ENCODE measurements around the gene DHRS1.

Gene DHRS1

DNA sequence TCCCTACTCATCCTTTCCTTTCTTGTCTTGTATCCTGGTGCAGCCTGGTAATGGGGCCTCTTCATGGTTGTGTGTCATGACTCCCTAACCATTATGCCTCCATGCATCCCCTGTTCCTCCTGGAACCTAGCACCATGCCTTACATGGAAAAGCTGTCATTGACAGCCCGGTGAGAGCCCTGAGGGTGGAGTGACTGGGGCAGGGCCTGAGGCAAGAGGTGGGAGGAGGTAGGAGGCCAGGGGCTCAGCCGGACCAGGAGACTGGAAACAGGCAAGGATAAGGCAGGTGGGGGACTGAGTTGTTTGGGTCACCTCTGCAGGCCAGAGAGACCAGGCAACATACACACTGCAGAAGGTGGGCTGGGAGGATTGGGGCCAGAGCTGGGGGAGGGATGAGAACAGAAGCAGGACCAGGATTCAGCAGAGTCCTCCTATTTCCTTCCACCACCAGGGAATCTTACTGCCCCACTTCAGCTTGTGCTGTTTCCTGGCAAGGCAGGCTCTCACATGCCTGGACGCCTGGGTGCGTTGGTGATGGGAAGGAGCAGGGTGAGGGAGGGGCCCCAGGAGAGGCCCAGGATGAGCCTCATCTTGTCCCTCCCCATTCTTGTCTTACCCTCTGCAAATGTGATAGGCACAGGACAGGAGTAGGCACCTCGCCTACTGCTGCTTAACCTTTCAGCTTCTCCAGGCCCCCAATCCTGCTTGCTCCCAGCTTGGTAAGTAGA, 10.1 kb upstream of the DHRS1 start, which contains the start of gene LTB4R2:
Gene LTB4R2, plus strand, starts transcription at position 603 of the 727 bp plus-strand sequence. CDS start 525 bp downstream, outside the sequence.
- no peak for DNase-seq (ENCODE audit: low read depth in 2 of 2)

DNA sequence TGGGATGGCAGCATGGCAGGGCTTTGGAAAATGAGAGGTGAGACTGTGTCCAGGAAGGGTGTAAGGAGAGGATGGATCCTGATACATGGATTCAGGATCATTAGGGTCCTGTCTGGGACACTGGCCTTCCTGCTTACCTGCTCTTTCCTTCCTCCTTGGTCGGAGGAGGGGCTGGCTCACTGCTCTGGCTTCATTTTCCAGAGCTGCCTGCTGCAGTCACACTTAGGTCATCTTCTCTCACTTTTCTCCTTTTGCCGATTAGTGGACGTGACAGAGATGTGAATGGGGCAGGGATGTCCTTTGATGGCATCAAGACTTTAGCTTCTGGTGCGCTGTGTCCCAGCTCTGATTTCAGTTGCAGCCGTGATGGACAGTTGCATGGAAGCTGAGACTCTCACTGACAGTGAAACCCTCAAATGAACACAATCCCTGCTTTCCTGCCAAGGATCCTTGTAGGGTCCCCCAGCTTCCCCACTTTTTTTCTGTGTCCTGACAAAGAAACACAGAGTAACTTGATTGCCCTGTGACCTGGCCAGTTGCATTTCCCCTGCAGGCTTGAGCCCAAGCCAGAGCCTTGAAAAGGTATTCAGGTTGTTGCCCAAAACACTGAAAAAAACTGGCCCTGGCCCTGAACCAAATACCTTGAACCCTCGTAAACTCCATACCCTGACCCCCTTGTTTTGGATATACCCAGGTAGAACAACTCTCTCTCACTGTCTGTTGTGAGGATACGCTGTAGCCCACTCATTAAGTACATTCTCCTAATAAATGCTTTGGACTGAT, 9.0 kb upstream of the DHRS1 start:
- DNase-seq (ENCODE audit: low read depth in 2 of 2) = no peak

DNA sequence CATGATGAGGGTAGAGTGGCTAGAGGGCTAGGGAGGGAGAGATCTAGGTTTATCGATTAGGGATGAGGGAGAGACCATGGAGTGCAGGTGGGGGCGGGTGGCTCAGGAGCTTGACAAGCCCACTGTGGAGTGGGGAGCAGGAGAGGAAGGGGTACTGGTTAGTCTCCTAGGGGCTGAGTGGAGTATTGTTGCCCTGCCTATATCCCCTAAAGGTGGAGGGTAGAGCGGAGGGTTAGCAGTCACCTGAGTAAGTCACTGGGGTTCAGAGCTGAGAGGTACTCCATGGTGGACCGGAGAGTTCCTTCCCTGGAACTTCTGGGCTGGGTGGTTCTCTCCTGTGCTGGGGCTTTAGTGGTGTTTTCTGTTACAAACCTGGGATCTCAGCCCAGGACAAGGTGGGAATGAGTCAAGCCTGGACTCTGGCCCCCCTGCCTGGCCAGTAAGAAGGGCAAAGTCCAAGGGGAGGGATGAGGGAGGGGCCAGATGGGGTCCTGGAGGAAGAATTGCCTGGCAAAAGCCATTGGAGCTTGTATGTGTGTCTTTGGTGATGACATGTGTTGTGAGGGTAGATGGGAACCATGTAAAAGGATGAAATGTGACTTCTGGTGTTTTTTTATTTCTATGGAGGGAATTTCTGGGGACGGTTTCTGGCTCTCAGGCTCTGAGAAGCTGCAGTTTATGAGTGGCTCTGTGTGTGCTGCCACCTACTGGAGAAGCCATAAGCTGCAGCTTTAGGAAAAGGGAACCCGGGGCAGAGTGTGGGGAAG, 8.2 kb upstream of the DHRS1 start, which contains the start of gene CIDEB:
Gene CIDEB, minus strand, starts transcription at position 403 of the 767 bp plus-strand sequence. Its CDS starts 119 bp downstream, at position 284.
- no peak for DNase-seq (ENCODE audit: low read depth in 2 of 2)

DNA sequence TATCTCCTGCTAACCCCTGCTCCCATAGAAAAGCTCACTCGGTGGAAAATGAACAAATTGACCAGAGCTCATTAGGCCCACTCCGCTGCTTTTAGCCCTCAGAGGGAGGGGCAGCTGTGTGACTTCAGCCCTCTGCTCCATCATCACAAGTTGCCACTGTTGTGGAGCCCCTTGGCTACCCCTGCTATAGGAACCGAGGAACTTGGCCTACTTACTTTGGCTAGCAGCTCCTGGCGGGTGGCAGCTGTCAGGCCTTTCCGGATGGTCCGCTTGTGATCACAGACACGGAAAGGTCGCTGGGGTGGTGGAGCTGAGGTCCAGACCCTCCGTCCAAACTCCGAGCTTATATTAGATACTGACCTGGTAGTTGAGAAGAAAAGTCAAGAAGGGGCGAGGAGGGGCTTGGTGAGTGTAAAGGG, 7.6 kb upstream of the DHRS1 start:
- no peak for DNase-seq (ENCODE audit: low read depth in 2 of 2)

DNA sequence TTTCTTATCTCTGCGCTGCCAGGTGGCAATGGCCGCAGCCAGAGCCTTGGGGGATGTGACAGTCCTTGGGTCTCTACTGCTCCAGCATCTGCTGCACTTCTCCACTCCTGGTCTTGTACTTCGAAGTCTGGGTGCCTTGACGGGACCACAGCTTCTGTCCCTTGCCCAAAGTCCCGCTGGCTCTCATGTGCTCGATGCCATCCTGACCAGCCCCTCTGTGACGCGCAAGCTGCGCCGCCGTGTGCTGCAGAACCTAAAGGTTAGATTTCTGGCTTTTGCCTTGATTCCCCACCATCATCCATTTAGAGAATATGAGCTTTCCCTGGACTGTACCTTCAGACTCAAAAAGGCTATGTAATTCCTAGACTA, 4.4 kb upstream of the DHRS1 start:
- DNase-seq (ENCODE audit: low read depth in 2 of 2) = no peak

DNA sequence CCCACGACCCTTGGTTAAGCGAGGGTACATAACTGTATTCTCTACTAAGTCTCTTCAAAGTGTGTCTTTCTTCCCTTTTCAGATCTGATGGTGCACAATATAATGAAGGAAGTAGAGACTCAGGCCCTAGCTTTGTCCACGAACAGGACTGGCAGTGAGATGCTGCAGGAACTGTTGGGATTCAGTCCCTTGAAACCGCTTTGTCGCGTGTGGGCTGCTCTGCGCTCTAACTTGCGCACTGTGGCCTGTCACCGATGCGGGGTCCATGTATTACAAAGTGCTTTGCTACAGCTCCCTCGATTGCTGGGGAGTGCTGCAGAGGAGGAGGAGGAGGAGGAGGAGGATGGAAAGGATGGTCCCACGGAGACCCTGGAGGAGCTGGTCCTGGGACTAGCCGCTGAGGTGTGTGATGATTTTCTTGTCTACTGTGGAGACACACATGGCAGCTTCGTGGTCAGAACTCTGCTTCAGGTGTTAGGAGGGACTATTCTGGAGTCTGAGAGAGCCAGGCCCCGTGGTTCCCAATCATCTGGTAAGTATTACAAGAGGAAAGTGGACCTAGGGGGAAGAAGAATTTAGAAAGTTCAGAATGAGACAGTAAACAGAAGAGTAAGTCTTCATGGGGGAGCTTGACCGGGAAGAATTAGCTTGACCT, 873 bp upstream of the DHRS1 start:
- no peak for DNase-seq (ENCODE audit: low read depth in 2 of 2)

DNA sequence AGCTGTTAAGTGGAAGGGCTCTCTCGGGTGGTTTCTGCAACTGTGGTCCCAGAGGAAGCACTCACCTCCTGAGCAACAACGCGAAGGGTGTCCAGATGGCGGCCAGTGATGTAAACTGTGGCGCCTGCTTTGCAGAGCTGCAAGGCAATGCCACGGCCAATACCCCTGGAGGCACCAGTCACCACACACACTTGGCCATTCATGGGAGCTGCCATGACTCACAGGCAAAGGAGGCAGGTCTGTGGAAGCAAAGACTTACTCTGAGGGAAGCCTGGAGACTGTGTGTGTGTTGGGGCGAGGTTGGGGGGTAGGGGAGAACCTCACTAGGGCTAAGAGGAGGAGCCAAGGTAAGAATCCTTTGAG, 707 bp downstream of the DHRS1 start:
- DNase-seq (ENCODE audit: low read depth in 2 of 2) = no peak

DNA sequence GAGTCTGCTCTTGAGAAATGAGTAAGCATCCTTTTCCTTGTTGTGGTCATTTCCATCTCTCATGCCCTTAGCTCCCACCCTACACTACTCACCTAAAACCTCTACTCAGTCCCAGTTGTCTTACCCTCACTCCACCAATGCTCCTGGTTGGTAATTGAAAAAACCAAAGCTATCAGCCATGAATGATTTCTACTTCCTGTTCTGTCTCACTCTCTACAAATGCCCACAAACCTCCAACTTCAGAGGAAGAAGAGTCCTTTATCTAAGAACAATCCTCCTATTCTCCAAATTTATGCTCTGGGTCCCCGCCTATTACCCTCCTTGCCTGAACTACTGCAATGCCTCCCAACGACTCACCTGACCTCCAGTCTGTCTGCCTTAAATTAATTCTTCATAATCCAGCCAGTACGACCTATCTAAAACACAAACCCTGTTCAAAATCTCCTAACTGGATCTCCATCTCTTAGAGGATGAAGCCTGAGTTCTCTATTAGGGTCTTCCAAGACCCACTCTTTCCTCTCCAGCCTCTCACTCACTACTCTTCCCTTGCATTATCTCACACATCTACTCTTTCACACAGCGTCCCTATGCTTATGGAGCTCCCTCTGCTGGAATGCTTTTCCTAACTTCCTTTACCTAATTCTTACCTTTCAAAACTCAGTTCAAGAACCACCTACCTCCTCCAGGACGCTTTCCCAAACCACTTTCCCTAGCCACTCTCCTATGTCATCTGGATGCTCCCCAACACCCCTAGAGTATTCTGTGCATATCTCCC, 2.2 kb downstream of the DHRS1 start:
- DNase-seq (ENCODE audit: low read depth in 2 of 2) = no peak

DNA sequence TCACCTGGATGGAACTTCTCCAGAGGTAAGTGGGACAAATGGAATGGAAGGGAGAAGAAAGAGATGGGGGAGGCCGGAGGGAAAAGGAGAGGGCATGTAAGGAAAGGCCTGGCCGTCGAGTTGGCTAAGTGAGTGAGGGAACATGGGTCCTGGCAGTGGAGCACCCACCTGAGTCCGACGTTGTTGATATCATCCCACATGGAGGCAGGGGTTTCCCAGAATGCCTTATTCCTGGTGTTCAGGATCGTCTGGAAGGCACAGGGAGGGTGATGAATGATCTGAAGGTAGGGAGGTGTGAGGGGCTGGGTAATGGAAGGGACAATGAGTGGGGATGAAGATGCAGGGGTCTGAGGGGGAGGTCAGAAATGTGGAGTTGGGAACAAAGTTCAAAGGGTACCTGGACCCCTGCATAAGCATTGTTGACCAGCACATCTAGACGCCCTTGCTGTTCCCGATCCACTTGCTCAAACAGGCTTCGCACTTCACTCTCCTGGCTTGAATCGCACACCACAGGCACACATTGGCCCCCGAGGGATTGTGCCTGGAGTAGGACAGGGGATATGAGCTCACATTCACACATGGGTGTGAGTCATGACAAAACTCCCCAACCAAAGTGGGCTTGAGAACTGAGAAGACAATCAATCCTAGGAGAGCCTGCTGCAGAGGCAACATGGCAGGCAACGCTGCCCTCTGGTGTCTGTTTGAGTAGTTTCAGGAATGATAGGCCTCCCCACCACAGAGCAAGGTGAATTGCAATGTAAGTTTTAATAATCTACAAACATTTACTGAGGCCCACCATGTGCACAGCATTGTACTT, 3.0 kb downstream of the DHRS1 start:
- DNase-seq (ENCODE audit: low read depth in 2 of 2) = peak; percentile 51 to 57

DNA sequence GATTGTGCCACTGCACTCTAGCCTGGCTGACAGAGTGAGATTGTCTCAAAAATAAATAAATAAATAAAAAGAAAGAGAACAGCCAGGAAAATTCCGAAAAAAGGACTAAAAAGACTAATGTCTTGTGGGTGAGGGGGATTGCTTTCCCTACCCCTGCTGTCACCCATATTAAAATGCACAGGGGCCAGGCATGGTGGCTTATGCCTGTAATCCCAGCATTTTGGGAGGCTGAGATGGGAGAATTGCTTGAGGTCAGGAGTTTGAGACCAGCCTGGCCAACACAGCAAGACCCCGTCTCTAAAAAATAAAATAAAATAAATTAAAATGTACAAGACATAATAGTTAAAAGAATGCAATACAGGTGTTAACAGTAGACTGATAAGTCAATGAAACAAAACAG, 6.1 kb downstream of the DHRS1 start:
- no peak for DNase-seq (ENCODE audit: low read depth in 2 of 2)

DNA sequence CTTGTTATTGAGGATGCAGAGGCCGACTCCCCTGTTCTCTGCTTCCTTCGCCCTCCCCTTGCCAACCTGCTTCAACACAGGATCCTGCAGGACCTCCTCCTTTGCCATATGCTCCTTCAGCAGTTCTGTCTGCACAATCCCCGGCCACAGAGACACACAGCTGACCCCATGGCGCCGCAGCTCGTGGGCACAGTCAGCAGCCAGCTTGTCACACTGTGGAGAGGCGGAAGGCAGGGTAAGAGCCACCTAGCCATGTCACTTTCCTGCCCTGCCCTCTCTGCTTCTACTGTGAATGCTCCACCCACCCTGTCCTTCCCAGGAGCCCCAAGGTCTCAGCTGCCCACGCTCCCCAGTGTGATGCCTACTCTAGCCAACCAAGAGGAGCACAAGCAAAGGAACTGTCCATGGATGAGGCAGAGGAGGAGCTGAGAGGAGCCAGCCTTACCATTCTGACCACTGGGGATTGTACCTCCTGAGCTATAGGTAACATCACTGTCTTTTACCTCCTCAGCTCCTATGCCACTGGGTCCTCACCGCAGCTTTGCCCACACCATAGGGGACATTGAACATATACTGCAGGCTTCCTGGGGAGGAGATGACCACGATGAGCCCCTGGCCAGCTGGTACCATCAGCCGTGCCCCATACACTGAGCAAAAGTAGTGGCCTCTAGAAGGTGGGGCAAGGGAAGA, 7.3 kb downstream of the DHRS1 start:
- DNase-seq (ENCODE audit: low read depth in 2 of 2) = no peak

DNA sequence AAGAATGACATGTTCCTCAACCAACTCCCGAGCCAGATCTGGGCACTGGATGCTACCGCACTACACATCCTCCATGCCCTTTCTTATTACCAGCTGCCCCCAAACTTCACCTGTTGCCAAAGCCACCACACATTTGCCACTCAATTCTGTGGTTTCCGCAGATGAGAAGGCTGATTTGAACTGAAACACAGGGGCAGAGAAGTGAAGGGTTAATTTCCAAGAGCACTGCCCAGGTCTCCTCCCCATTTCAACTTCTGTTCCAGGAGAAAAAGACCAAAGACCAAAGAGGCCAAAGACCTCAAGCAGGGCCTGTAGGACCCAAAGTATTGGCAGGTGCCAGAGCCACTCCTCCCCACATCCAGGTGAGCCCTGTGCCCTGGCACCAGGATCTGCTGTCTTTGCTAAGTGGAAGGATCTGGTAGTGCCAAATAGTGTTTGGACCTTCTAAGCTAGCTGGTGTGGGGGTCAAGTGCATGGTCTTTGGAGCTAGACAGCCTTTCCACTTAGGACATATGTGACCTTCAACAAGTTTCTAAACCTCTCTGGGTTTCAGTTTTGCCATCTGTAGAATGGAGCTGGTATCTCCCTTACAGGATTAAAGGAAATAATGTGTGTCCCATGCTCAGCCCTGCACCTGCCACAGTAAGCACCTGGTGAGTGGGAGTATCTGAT, 8.0 kb downstream of the DHRS1 start:
- DNase-seq (ENCODE audit: low read depth in 2 of 2) = no peak

DNA sequence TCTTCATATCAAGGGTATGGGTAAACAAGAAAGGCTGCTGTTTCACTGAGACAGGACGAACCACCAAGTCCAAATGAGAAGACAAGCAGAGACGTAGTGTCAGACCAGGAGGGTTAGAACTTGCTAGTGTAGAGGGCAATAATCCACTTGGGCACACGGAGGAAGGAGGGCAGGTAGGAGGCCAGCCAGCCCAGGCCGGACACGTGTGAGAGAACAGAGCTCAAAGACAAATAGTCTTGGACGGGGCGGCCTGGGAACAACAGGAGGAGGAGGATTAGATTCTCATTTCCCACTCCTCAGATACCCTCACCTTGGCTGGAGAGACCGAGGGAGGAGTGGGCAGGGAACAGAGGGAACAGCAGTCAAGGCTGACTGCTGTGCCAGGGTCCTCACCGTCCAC, 8.8 kb downstream of the DHRS1 start:
- DNase-seq (ENCODE audit: low read depth in 2 of 2) = no peak

DNA sequence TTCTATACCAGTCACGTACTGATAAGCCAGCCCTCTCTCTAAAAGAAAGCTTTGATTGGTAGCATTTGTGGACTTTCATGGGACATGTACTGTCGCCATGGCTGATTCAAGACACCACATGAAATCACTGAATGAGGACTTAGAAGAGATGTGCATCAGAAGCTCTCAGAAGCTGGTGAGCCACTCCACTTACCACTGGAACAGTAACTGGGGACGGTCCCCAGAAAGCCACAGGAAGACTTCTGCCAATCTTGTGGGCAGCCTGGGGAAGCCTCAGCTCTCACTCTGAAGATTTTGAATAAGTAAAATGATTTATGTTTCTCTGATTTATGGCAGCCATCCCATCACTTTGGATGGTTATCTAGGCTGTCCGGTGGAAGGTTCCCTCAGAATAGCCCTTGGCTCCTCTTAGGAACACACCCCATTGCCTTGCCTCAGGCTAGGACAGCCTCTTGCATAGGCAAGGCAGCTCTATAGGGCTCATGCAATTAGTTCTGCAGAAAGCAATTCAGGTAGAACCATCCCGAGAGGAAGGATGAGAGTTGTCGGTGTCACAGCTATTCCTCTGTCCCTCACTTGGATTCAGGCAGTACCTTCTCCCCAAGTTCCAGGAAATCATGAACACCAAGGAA, 9.8 kb downstream of the DHRS1 start:
- peak; percentile 63 to 75 for DNase-seq (ENCODE audit: low read depth in 2 of 2)

DNA sequence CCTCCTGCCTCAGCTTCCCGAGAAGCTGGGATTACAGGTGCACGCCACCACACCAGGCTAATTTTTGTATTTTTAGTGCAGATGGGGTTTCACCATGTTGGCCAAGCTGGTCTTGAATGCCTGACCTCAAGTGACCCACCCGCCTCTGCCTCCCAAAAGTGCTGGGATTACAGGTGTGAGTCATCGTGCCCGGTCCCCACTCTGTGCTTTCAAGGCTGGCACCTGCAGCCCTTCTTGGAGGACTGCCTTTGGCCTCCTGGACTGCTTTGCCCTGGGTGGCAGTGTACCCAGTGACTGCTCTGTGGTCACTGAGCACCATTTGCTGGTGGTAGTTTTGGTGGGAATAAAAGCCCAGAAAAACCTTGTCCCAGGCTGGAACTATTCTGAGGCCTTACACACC, 12.6 kb downstream of the DHRS1 start:
- no peak for DNase-seq (ENCODE audit: low read depth in 2 of 2)

DNA sequence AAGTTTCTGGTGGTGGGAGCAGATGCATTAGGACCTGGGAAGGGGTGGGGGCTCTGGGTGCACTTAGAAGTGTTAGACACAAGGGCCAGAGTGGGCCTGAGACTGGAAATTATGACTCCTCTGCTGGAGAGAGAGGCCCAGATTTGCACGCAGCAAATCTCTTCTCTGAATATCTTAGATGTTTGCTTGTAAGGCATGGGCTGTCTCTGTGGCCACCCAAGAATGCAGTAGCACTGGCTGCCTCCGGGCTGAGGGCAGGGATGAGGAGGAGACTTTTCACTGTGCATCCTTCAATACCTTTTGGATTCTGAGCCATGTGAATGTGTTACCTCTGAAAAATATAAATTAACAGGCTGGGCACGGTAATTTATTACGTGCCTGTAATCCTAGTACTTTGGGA, 14.2 kb downstream of the DHRS1 start:
- no peak for DNase-seq (ENCODE audit: low read depth in 2 of 2)

DNA sequence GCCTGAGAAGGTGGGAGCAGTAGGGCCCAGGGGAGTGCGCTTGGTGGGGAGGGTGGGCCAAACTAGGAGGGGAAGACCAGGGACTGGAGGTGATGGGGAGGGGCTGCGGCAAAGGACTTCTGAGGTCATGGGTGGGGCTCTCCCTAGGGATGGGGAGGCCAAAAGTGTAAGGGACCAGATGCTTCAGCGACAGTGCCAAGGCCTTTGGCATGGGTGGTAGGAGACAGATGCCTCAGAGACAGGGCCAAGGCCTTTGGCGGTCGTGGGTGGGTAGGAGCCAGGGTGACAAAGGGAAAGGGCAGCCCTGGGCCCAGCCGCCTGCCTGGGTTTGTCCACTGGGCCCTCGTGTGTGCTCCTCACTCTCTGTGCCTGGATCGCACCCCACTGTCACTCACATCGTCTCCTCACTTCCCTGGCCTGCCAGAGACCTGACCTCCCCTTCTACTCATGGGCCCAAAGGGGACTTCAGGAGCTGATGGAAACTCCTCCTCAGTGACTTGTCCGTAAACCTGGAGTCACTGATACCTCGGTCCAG, 15.0 kb downstream of the DHRS1 start:
- no peak for DNase-seq (ENCODE audit: low read depth in 2 of 2)

DNA sequence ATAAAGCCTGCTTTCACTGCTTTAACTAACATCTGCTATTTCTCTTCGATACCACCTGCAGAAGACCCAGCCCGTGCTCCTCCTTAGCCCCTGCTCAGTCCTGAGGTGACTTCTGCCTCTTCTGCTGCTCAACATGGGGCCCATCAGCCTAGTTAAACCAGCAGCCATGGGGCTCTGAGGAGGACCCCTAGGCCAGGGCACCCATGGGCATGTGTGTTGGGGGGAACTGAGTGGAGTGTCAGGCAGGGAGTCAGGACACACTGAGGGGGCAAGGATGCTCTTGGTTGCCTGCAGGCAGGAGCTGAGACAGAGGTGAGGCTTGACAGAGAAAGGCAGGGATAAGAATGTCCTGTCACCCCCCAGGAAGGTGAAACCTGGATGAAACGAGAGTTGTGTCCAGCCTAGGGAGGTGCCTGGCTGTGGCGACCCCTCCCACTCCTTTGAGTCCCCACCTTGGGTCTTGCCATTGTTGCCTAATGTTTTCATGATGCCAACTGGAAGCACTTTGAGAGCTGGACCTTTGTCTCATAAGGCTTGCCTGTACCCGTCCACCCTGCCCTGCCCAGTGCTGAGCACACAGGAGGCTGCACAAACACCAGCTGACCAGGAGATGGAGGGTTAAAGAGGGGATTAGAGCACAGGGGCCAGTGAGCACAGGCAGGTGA, 15.7 kb downstream of the DHRS1 start:
- DNase-seq (ENCODE audit: low read depth in 2 of 2) = no peak
